ENCODE results near the gene LMF2. TPM values are rescaled to one million over a fixed set of nuclear protein-coding genes. Genes with fewer than 3 reads are reported as not detected.

LMF2 gene
- total RNA-seq, 6 experiments from 2014 or later: 110 to 133 (median 118) TPM

DNA sequence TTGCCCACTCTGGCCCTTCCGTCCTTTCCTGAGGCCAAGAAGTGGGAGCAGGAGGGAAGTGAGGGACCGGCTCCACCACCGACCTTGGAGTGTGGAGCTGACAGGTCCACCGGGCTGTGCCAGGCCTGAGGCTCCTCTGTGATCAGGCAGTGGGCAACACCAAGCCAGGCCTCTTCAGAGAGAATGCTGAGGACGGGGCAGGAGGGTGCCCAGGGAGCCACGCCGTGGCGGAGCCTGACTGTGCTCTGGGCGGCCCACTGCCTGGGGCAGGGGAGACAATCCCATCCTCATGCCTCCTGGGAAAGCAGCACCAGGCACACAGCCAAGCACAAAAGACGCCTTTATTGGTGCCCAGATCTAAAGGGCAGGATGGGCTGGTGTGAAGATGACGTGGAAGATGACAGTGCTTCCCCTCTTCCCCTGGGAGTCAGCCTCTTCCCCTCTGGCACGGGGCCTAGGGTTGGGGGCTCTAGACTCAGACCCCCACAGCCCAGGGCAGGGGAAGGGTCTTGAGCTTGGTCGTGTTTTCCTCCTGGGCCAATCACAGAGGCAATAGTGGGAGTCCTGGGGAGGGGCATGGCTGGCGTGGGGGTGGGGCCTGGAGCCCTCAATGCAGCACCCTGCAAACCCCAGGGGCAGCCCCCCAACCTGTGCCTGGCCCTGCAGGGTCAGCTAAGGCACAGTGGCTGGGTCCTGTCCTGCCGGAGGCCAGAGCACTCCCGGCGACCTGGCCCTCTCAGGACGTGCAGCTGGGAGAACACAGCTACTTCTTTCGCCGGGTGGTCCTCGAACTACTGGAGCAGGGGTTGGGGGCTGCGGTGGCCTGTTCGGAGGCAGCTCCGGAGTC is 4.7 kb downstream of the LMF2 start:
- Mint-ChIP-seq H3K9me3 (no peaks in the 10 kb centered on the region), H3K4me3 (no peak overlapping the region), H3K36me3 (ENCODE audit: low read depth) (no peaks in the 10 kb centered on the region), H3K27ac (no peak overlapping the region), H3K27me3 (ENCODE audit: insufficient read depth) (peaks cover under 1% of the 10 kb centered on the region; the same call in 1 of the 2 replicates), H3K4me1 (ENCODE audit: low read depth) (peaks cover 6% of the 10 kb centered on the region; the same call in 1 of the 2 replicates)
- TF ChIP-seq, protein P1, sequence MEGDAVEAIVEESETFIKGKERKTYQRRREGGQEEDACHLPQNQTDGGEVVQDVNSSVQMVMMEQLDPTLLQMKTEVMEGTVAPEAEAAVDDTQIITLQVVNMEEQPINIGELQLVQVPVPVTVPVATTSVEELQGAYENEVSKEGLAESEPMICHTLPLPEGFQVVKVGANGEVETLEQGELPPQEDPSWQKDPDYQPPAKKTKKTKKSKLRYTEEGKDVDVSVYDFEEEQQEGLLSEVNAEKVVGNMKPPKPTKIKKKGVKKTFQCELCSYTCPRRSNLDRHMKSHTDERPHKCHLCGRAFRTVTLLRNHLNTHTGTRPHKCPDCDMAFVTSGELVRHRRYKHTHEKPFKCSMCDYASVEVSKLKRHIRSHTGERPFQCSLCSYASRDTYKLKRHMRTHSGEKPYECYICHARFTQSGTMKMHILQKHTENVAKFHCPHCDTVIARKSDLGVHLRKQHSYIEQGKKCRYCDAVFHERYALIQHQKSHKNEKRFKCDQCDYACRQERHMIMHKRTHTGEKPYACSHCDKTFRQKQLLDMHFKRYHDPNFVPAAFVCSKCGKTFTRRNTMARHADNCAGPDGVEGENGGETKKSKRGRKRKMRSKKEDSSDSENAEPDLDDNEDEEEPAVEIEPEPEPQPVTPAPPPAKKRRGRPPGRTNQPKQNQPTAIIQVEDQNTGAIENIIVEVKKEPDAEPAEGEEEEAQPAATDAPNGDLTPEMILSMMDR (IDR thresholded peaks at IDR 0.05): no peak
- no peak for DNase-seq

DNA sequence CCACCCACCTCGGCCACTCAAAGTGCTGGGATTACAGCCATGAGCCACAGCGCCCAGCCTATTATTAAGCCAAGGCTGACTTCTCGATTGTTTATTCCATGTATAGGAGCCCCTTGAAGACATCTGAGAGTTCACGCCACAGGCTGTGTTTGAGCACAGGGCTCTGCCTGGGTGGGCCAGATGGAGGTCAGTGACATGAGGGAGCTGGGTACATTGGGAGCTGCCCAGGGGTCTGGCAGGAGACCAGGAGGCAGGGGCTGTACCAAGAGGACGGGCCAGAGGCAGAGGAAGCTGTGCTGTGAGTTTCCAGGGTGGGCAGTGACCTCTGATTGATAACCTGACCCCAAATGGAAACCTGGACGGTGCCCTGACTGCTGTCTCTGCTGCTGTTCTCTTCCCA is 5.4 kb downstream of the LMF2 start:
- H3K4me3 Mint-ChIP-seq: no peak overlapping the region
- TF ChIP-seq, protein P1 (IDR thresholded peaks at IDR 0.05): no peak
- no peak for DNase-seq
- peaks cover 6% of the 10 kb centered on the region; the same call in 1 of the 2 replicates for H3K4me1 Mint-ChIP-seq (ENCODE audit: low read depth)
- no peak overlapping the region for H3K27ac Mint-ChIP-seq
- H3K36me3 Mint-ChIP-seq (ENCODE audit: low read depth): no peaks in the 10 kb centered on the region
- H3K9me3 Mint-ChIP-seq: no peaks in the 10 kb centered on the region
- H3K27me3 Mint-ChIP-seq (ENCODE audit: insufficient read depth): peaks cover 3% of the 10 kb centered on the region

DNA sequence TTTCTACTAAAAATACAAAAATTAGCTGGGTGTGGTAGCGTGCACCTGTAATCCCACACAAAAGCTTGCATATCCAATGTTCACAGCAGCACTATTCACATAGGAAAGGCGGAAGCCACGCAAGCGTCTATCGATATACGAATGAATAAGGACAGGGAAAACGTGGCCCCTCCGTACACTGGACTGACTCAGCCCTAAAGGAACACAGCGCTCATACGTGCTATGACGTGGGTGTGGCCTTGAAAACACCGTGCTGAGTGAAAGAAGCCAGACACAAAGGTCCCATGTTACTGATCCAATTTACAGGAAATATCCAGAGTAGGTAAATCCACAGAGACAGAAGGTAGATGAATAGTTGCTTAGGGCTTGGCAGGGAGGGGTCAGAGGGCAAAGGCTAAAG is 7.0 kb downstream of the LMF2 start:
- Mint-ChIP-seq H3K4me1 (ENCODE audit: low read depth) (peaks cover 6% of the 10 kb centered on the region; the same call in 1 of the 2 replicates), H3K27me3 (ENCODE audit: insufficient read depth) (peaks cover 6% of the 10 kb centered on the region), H3K27ac (no peak overlapping the region), H3K4me3 (no peak overlapping the region), H3K36me3 (ENCODE audit: low read depth) (no peaks in the 10 kb centered on the region), H3K9me3 (no peaks in the 10 kb centered on the region)
- TF ChIP-seq, protein P1 (IDR thresholded peaks at IDR 0.05): no peak
- no peak for DNase-seq

DNA sequence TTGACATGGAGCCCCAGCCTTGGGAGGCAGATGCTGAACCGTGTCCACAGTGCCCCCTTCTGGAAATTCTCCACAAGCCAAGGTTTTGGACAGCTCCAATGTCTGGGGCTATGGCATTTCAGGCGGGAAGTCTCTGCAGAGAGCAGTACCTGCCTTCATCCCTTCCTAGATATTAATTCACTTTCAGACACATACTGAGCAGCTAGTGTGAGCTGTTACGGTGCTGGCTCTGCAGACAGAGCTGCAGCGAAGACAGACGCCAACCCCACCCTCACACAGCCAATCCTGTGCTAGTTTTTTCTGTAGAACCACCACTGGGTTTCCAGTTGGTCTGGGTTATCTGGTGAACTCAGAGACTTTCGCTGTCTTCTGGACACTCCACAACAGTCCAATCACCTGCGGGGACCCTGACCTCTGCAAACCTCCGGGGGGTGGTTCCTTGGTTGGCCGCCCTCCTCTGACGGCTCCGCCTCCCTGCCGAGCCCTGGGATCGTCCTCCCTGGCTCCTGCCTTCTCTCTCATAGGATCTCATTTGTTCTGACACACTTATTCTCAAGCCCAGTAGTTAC is 9.1 kb downstream of the LMF2 start:
- peaks cover 6% of the 10 kb centered on the region; the same call in 1 of the 2 replicates for H3K4me1 Mint-ChIP-seq (ENCODE audit: low read depth)
- peak; percentile 39 for DNase-seq
- peaks cover 8% of the 10 kb centered on the region for H3K27me3 Mint-ChIP-seq (ENCODE audit: insufficient read depth)
- no peak overlapping the region for H3K4me3 Mint-ChIP-seq
- no peak overlapping the region for H3K27ac Mint-ChIP-seq
- no peaks in the 10 kb centered on the region for H3K36me3 Mint-ChIP-seq (ENCODE audit: low read depth)
- no peaks in the 10 kb centered on the region for H3K9me3 Mint-ChIP-seq
- TF ChIP-seq, protein P1 (IDR thresholded peaks at IDR 0.05): peak; percentile 81

DNA sequence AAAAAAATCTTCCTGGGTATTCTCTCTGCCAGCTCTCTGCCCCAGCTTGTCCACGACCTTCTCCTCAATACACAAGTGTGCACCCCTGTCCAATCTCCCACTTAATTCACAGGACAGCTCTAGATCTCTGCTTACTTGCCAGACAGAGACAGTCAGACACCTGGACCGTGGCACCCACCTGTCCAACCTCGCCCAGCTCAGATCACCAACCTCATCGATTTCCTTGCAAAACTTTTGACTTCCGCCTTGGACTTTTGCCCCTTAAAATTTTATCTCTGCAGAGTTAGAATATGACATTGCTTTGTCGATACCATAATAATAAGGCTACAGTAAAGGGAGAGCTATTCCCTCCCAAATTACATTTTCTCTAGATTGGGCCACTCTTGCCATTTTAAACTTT is 10.4 kb downstream of the LMF2 start:
- H3K9me3 Mint-ChIP-seq: no peaks in the 10 kb centered on the region
- no peak overlapping the region for H3K27ac Mint-ChIP-seq
- DNase-seq: no peak
- TF ChIP-seq, protein P1 (IDR thresholded peaks at IDR 0.05): no peak
- peaks cover 8% of the 10 kb centered on the region for H3K27me3 Mint-ChIP-seq (ENCODE audit: insufficient read depth)
- no peak overlapping the region for H3K4me3 Mint-ChIP-seq
- peaks cover 6% of the 10 kb centered on the region; the same call in 1 of the 2 replicates for H3K4me1 Mint-ChIP-seq (ENCODE audit: low read depth)
- no peaks in the 10 kb centered on the region for H3K36me3 Mint-ChIP-seq (ENCODE audit: low read depth)

All from HFFc6 (cell line).